ENCODE measurements around the gene CEMIP. TPM values are rescaled to one million over a fixed set of nuclear protein-coding genes. Genes with fewer than 3 reads are reported as not detected.
A peak's percentile ranks its signal among the peaks of the same experiment; 100 is the strongest.

Gene CEMIP
- total and polyA plus RNA-seq, 12 donors, result 0.08 to 2.2 (median 0.35) TPM

- intact Hi-C loops (cut with DNase I), result loop anchor here (5.0 to 10.0 kb wide), 6 partner anchors 193 to 513 kb away; partner anchors contain the start of gene CEMIP (in 2 of the 2)
Observed at GRCh38 chr15:80970658-80971057, 191.5 kb downstream of the CEMIP start.

GRCh38 chr15:80971143-80971542 lies 192.0 kb downstream of the CEMIP start:
- Histone ChIP-seq H3K36me3 (replicated peaks in 1 of 2) (no peaks in the 10 kb centered on the region), H3K4me1 (replicated peaks in 1 of 2) (no peaks in the 10 kb centered on the region), H3K9me3 (replicated peaks in 1 of 3) (no peaks in the 10 kb centered on the region), H3K27me3 (no peaks in the 10 kb centered on the region), H3K27ac (no peak overlapping the region), H3K4me3 (no peak overlapping the region)
- intact Hi-C loops (cut with DNase I), result loop anchor here (5.0 to 10.0 kb wide), 6 partner anchors 194 to 514 kb away; partner anchors contain the start of gene CEMIP (in 2 of the 2)
- no peak for TF ChIP-seq CTCF (IDR thresholded peaks at IDR 0.05)
- no peak for TF ChIP-seq POLR2A (IDR thresholded peaks at IDR 0.05)
- DNase-seq, result peak in 1 of 7 donors; percentile 30
- WGBS, 4 donors, result 52 to 67% (median 62%) methylated on average over 2 of the region's 2 CpGs

More at GRCh38 chr15:80970658-80971057, 191.5 kb downstream of the CEMIP start:
- no peak overlapping the region for H3K4me3 ChIP-seq
- 86 to 90% (median 88%) methylated on average over 3 of the region's 3 CpGs for WGBS, 4 donors
- H3K4me1 ChIP-seq (replicated peaks in 1 of 2), result no peaks in the 10 kb centered on the region
- TF ChIP-seq POLR2A (IDR thresholded peaks at IDR 0.05), result no peak
- no peak for TF ChIP-seq CTCF (IDR thresholded peaks at IDR 0.05)
- DNase-seq, result peak in 1 of 7 donors; percentile 37
- no peaks in the 10 kb centered on the region for H3K9me3 ChIP-seq (replicated peaks in 1 of 3)
- H3K36me3 ChIP-seq (replicated peaks in 1 of 2), result no peaks in the 10 kb centered on the region
- H3K27me3 ChIP-seq, result no peaks in the 10 kb centered on the region
- H3K27ac ChIP-seq, result no peak overlapping the region

- Histone ChIP-seq H3K27me3 (no peaks in the 10 kb centered on the region), H3K4me3 (no peak overlapping the region), H3K27ac (no peak overlapping the region), H3K4me1 (replicated peaks in 1 of 2) (no peaks in the 10 kb centered on the region), H3K9me3 (replicated peaks in 1 of 3) (no peaks in the 10 kb centered on the region), H3K36me3 (replicated peaks in 1 of 2) (no peaks in the 10 kb centered on the region)
- WGBS, 4 donors, result 86 to 95% (median 94%) methylated on average over 3 of the region's 3 CpGs
- intact Hi-C loops (cut with DNase I), result loop anchor here (5.0 to 10.0 kb wide), 6 partner anchors 195 to 515 kb away; partner anchors contain the start of gene CEMIP (in 2 of the 2)
- TF ChIP-seq POLR2A (IDR thresholded peaks at IDR 0.05) (no peak), CTCF (IDR thresholded peaks at IDR 0.05) (no peak)
- peak in 1 of 7 donors; percentile 36 for DNase-seq
Observed at GRCh38 chr15:80972276-80972675, 193.1 kb downstream of the CEMIP start.

GRCh38 chr15:80974914-80975313 lies 195.7 kb downstream of the CEMIP start:
- Histone ChIP-seq H3K4me3 (no peak overlapping the region), H3K27me3 (no peaks in the 10 kb centered on the region), H3K4me1 (replicated peaks in 1 of 2) (no peaks in the 10 kb centered on the region), H3K36me3 (replicated peaks in 1 of 2) (peaks cover 0 to 20% of the 10 kb centered on the region in 2 donors), H3K9me3 (replicated peaks in 1 of 3) (no peaks in the 10 kb centered on the region), H3K27ac (no peak overlapping the region)
- DNase-seq, result no peak
- TF ChIP-seq CTCF (IDR thresholded peaks at IDR 0.05), result no peak
- TF ChIP-seq POLR2A (IDR thresholded peaks at IDR 0.05), result no peak
- intact Hi-C loops (cut with DNase I), result loop anchor here (5.0 to 10.0 kb wide), 6 partner anchors 198 to 518 kb away; partner anchors contain the start of gene CEMIP (in 2 of the 2)
- 95 to 99% (median 96%) methylated on average over 4 of the region's 4 CpGs for WGBS, 4 donors

All from adrenal gland (tissue), 12 donors.